HG03139 (cell line): ENCODE measurements around the gene GMPPB.
"Not testable (repeated sequence)": the region's sequence is repeated elsewhere in the genome, so short reads cannot be mapped to it uniquely, and the experiment has no call there.

Source experiments
- ATAC-seq: cut with Tn5 transposase; IDR thresholded peaks from one replicate; pipeline ENCODE4 v1.9.1; 2021; ENCODE audit not compliant: unreplicated experiment

Gene GMPPB

DNA sequence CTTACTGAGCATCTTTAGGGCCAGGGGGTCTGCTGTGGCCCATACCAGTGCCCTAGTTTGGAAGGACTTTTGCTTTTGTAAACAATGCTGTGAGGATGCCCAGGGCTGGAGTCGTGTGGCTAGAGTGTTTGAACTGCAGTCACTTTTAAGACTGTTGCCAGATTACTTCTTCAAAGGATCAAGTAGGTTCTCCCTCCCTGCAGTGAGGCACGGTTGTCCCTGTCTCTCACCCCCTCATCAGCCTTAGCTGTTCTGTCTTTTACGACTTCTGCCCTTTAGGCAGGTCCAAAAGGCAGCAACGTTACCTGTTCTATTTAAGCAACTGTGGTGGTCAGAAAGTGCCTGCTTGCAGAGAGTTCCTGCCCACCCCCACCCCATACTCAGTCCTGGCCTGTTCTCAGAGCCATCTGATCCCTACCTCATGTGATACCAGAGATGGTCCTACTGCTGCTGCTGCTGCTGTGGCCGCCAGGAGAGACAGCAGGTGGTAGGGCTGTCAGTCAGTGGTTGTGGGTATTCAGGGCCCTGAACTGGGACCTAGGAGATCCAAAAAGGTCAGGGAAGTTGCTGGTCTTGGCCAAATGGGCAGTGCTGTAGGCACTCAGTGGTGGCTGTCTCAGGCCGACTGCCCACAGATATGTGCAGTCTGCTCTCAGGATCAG lies 29.2 kb downstream of the GMPPB start:
- not testable (repeated sequence) for ATAC-seq

DNA sequence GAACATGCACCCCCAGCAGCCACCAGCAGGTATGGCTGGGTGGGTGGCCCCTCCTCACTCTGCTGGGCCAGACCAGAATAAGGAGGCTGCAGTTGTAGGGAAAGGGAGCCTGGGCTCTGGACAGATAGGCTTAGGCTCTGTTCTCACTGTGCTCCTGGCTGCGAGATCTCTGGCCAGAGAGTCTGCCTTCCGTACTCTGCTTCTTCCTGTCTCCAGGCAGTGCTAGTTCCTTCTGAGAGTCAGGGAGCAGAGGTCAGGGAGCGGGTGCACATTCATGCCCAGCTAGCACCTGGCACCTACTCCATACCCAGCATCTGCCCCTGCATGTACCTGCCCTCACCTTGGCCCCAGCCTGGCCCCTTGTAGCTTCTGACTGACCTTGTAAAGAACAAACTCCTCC lies 32.3 kb downstream of the GMPPB start:
- ATAC-seq = not testable (repeated sequence)

DNA sequence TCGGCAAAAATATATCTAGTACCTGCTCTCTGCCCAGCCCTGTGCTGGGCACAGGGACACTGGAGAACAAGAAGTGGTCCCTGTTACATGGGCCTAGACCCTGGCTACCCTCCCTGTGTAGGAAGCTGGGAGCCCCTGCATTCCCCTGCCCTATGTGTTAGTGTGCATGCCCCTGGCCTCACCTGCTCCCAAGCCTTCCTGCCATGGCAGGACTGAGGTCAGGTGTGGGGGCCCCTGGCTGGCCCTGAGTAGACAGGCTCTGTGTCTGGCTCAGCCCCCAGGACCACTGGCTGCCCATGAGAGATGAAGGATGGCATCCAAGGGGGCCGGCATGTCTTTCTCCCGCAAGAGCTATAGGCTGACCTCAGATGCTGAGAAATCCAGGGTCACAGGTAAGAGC lies 32.9 kb downstream of the GMPPB start:
- ATAC-seq = not testable (repeated sequence)

DNA sequence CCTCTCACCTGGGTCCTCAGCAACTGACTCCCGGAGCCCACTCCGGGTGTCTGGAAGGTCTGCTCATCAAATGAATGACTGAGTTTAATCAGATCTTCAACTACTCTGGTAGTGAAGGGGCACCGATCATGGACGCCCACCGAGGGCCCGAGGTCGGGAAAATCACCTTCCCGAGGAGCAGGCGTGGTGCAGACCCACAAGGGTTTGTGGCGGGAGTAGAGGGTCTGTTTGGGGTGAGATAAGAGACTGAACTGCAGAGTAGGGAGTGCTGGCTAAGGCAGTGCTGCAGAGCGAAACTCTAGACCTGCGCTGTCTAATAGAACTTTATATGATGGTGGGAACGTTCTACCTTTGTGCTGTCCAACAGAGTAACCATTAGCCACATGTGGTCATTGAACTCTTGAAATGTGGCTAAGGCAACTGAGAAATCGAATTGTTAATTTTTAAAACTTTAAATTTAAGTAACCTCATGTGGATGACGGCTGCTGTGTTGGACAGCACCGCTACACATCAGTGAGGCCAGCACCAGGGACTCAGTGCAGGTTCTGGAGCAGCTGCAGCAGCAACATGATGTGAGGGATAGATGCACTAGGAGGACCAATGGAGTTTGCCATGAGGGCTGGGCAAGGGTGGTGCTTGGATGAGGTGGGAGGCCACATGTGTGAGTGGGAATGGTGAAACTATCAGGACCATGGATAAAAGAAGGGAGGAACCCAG lies 33.7 kb downstream of the GMPPB start:
- not testable (repeated sequence) for ATAC-seq

DNA sequence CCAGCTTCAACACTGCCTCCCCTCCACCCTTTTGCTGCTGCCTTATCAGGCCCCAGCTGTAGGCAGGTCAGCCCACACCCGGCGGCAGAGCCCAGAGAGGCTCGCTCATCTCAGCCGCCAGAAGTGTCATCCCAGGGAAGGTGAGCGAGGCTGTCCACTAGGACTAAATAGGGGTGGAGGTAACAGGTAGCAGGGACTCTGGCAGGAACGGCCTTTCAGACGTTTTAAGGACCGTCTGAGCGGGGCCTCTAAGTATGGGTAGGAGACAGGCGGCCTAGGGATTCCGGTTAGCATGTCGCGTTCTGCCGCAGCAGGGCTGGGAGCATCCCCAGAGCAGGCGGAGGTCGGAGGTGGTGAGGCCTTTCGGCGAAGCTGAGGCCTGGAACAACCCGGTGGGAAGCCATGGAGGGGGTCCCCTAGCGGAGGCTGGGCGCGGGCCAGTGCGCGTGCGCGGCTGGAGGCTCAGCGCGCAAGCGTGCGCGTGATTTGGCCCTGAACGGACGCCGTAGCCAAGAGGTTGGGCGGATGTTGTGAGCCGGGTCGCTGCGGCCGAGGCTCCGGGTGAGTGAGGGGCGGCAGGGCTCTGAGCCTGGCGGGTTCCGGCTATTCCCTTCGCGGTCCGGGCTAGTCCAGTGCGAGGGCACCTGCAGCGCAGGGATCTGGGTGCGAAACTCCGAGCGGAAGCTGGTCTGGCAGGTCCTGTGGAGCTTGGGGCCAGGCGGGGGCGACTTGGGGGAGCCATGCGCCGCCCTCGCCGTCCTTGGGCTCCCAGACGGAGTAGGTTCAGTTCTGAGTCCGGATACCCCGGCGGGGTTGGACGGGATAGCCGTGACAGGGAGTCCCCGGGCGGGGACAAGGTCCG lies 34.5 kb downstream of the GMPPB start, which contains the start of the genes MST1 and RNF123:
TSS of gene MST1 (minus strand) at position 429 of the 862 bp plus-strand sequence. CDS start 783 bp downstream, outside the sequence.
TSS of gene RNF123 (plus strand) at position 512 of the 862 bp plus-strand sequence. CDS start 1,609 bp downstream, outside the sequence.
- no peak for ATAC-seq

DNA sequence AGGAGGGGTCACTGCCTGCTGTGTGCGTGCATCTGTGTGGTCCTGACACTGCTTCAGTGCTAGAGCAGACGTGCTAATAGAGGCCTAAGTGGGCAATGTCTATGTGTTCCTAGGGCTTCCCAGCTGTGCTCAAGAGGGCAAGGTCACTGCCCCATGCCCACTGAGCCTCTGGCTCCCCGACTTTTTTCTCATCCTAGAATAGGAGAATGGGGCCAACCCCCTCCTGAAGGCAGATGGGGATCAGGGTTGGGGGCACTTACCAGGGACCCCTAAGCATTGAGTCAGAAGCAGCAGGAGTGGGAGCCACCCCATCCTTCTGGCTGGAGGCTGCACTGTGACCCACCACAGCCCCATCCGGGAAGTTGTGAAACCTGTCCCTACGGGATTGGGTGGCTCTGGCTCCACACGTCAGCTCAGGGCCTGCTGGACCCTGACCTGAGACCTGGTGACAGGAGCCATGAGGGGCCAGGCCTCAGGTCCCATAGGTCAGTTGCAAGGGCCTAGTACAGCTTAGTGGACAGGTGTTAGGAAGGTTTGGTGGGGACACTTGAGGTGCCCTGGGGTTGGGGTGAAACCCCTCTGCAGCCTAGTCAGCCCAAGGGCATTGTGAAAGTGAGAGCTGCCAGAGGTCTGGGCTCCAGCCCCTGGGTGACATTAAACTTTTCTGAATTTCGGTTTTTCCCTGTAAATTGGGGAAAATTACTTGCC lies 35.3 kb downstream of the GMPPB start:
- not testable (repeated sequence) for ATAC-seq

DNA sequence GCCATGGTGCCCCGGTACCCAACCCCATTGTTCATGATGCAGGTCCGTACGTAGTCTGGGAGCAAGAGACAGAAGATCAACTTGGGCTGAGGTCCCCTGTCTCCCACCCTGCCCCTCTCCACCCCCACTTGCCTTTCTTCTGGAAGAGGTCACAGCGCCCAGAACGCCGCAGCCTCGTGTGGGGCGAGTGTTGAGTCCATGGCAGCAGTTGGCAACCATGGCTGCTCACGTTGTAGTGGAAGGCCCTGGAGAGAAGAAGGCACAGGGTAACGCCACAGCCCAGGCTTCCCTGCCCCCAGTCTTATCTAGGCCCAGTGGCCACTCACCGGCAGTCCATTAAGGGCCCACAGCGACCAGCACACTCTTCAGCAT lies 36.3 kb downstream of the GMPPB start:
- not testable (repeated sequence) for ATAC-seq

DNA sequence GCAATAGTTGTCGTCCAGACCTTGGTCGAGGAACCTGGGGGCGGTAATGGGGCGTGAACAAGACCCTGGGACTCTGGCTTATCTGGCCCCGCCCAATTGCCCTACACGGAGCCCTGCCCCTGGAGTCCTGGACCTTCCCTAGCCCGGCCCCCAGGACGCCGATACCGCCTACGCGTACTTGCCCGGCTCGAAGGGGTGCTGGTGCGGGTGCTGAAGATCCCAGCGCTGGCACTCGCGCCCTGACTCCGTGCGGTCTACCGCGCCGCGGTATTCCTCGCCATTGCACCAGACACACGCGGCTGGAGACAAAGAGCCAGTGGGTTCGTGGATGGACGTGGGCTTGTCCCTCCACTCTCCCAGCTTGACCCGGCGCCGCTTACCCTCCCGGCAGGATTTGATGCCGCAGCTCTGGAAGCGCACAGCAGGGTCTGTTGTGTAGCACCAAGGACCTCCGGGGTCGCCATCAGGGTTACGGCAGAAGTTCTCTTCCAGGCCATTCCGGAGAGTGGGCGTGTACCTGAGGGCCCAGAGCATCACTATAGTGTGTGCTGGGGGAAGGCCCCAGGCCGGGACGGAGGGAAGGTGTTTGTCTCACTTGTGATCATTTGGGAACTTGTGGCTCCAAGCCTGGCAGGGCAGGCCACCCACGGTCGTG lies 36.9 kb downstream of the GMPPB start:
- not testable (repeated sequence) for ATAC-seq

DNA sequence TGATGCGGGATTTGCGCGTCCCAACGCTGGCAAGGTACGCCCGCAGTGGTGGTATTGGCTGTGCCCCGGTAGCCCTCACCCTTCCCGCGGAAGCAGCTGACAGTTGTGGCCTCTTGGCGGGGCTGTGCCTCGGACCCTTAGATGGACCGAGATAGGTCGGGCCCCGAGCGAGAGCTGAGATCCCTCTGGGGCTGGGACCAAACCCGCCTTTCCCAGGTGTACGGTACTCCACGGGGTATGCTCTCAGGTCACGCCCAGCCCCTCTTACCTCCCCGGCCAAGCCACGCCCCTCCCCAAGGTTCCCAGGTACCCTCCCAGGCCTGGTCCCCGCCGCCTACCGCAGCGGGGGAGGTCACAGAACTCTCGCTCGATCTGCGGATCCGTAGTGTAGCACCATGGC lies 37.4 kb downstream of the GMPPB start:
- not testable (repeated sequence) for ATAC-seq

DNA sequence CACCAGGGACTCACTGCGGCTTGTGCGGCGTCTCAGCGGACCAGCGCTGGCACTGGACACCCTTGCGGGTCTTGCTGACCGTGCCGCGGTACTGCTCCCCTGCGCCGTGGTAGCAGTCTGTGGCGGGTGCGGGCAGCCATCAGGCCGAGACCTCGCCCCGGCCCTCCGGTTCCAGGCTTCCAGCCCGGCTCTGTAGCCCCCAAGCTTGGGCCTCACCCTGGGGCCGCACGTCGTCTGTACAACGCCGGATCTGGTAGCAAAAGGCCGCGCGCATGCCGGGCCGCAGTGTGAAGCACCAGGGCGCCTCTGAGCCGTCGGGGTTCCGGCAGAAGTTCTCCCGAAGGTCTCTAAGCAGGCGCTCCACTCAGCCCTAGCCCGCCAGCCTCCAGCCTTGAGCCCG lies 37.9 kb downstream of the GMPPB start:
- not testable (repeated sequence) for ATAC-seq

DNA sequence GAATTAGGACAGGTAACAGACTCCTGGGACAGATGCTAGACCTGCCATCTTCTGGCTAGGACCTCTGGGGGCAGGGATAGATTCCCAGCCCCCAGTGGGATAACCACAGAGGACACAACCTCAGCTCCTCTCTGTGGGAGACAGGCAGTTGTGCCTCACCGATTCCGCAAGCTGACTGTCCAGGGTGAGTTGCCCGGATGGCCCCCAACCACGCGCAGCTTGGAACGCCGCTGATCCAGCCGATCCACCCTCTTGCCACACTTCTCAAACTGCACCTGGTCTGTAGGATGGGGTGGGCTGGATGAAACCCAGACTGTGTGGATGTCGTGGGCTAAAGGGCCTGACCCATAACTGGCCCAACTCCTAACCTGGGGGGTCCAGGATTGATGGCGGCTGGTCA lies 38.6 kb downstream of the GMPPB start:
- not testable (repeated sequence) for ATAC-seq

DNA sequence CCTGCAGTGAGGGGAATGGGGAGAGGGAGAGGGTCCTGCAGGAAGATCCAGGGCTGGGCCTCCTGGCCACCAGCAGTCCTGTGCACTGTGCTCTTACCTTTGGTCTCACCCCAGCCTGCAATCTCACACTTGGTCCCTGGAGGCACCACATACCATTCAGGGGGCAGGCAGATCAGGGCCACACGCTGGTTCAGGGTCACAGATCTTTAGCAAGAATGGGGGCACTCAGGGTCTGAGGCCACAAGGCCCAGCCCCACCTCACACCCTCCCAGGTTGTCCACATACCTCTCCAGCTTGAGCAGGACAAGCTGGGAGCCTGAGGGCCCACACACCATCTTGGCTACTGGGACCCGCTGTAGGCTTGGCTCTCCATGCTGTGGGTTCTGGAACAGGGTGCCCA lies 39.3 kb downstream of the GMPPB start:
- not testable (repeated sequence) for ATAC-seq

DNA sequence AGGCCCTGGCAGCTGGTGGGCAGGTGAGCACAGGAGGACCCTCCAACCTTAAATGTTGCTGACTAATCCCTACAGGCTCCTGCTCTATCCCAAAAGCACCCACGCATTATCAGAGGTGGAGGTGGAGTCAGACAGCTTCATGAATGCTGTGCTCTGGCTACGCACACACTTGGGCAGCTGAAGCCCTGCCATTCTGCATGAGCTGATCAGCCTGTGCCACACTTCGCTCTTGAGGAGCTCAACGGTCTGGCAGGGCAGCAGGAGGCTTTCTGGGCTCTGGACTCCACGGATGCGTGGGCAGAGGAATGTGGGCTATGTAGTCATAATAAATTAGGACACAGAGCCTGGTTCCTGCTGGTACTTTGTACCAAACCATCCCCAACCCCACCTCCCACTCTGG lies 40.6 kb downstream of the GMPPB start:
- ATAC-seq = no peak

DNA sequence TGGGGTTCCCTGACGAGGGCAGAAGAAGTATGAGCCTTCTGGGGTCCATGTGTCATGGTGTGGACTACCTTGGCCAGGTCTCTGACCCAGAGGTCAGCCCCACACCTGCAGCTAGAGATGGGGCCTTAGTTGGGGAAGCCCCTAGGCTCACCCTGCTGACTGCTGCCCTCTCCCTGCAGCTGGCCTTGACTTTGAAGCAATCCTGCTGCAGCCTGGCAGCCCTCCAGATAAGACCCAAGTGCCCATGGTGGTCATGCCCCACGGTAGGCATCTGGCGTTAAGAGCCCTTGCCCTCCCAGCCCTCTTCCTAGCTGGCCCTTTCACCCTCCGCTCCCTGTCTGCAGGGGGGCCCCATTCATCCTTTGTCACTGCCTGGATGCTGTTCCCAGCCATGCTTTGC lies 42.2 kb downstream of the GMPPB start:
- no peak for ATAC-seq

DNA sequence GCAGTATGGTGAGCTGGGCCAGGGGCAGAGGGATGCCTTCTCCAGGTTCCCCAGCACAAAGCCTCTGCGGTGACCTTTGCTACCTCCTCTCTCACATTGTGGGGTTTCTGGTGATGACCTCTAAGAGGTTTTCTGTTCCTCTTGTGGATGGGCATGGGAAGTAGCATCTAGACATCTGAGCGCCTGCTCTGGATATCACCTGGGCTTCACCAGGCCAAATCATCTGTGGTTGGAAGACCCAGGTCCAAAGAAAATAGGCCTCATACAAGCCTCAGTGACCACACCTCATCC lies 42.6 kb downstream of the GMPPB start:
- no peak for ATAC-seq

DNA sequence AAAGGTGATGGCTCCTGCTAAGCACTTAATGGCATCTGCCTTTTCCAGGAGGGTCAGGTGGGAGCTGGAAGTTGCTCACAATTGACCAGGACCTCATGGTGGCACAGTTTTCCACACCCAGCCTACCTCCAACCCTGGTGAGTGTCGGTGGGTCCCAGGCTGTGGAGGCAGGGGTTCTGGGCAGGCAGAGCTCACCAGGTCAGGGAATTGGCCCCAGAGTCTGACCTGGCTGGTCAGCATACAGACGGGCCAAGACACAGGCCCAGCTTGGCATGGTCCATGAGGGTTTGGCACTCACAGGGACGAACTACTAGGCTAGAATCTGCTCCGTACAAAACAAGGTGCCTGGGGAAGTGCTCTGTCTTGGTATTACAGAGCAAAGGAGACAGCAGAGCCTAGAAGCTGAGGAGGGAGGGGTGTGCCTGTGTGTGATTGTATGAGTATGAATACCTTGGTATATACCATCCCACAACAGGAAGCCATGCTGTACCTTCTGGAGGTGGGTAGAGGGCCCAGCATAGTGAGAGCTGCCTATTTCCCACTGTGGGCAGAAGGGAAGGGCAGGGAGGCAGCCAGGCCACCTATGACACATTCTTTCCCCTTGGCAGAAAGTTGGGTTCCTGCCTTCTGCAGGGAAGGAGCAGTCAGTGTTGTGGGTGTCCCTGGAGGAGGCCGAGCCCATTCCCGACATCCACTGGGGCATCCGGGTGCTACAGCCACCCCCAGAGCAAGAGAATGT lies 43.1 kb downstream of the GMPPB start:
- no peak for ATAC-seq

DNA sequence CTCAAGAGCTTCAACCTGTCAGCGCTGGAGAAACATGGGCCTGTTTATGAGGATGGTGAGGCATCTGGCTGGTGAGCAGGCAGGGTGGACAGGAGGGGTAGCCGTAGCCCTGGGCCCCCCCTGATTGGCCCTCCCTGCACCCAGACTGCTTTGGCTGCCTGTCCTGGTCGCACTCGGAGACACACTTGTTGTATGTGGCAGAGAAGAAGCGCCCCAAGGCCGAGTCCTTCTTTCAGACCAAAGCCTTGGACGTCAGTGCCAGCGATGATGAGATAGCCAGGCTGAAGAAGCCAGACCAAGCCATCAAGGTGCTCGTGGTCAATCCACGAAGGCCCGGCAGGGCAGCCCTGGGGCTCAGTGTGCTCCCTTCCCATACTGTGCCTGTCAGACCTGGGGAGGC lies 47.8 kb downstream of the GMPPB start:
- no peak for ATAC-seq

DNA sequence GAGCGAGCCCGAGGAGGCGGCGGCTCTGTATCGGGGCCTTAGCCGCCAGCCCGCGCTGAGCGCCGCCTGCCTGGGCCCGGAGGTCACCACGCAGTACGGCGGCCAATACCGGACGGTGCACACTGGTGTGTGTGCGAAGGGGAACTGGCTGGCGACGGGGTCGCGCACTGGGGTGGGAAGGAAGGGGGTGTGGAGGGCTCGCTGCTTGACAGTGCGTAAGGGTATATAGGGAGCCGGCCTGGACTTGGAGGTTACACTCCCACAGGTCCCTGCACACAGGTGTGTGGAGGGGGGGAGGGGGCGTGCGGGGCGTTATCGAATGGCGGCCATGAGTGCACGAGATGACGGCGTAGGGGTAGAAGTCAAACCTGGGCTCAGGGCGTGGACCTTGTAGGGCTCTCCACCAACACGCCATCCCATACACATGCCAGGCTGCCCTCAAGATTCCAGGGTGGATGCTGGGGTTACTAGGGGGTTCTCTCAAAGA lies 49.2 kb downstream of the GMPPB start:
- ATAC-seq = peak; percentile 22

DNA sequence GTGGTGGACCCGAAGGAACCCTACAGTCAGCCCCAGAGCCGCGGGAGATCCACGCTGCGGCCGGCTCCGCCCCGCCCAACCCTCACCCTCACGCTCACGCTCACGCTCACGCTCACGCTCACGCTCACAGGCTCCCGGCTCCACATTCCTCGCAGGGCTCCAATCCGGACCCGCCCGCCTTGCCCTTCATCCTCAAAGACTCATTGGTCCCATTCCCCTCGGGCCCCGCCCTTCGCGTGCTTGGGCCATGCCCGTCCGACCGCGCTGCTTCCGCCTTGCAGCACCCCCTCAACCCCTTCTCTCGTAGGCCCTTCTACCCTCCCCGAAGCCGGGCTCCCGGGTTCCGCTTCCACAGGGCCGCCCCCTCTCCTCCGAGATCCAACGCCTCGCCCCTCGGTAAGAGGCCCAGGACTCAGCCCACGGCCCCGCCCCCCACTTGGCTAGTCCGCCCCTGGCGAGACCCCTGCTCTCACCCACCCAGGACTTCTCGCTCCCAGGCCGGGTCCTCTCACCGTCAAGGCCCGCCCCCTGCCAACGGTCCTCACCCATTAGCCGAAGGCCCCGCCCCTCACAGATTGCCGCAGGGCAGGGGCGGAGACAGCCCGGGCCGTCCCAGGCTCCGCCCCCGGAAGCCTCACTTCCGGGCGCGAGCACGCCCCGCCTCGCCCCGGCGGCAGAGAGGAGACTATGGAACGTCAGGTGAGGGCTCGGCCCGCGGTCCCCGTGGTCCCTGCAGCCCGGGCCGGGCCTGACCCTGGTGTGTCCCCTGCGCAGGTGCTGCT lies 49.8 kb downstream of the GMPPB start, which contains the start of gene APEH:
TSS of gene APEH (plus strand) at position 637 of the 782 bp plus-strand sequence. CDS start at position 688, 51 bp downstream.
- peak; percentile 73 for ATAC-seq
